CD4-positive, alpha-beta T cell treated with Interleukin-4 for 1 hour (primary cell): ENCODE measurements around the gene IRF9.

Experiments used
- DNase-seq, 2 donors: peaks; one replicate each; pipeline ENCODE4 v3.0.0-alpha.2; 2020 to 2022

IRF9 gene

DNA sequence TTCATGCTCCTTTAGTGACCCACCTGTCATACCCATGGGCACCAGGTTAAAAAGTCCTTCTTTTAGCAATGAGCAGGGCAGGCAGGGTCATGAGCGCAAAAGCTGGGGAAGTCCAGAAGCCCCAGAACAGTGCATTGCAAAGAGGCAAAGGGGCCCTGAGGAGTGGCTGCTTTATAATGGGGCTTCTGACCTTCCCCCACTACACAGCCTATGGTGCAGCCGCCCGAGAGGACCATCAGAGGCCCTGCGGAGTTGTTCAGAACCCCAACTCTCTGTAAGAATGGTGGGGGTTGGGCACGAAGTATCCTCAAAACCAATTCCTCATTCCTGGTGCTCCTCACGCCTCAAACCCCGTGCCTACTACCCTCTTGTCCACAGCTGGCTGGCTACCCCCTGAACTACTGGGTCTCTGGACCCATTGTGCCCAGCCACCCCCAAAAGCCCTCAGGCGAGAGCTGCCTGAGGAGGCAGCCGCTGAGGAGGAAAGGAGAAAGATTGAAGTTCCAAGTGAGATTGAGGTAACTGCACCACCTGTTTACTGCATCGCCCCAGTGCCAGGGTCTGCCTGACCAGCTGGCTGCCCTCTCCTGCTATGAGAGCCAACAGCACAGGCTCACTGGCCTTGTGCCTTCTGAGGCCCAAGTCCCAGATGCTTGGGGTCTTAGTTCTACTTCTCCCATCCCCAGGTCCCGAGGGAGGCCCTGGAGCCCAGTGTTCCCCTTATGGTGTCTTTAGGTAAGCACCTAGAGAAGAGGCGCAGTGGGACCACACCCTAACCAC is 17.5 kb downstream of the IRF9 start:
- DNase-seq, result no peak

DNA sequence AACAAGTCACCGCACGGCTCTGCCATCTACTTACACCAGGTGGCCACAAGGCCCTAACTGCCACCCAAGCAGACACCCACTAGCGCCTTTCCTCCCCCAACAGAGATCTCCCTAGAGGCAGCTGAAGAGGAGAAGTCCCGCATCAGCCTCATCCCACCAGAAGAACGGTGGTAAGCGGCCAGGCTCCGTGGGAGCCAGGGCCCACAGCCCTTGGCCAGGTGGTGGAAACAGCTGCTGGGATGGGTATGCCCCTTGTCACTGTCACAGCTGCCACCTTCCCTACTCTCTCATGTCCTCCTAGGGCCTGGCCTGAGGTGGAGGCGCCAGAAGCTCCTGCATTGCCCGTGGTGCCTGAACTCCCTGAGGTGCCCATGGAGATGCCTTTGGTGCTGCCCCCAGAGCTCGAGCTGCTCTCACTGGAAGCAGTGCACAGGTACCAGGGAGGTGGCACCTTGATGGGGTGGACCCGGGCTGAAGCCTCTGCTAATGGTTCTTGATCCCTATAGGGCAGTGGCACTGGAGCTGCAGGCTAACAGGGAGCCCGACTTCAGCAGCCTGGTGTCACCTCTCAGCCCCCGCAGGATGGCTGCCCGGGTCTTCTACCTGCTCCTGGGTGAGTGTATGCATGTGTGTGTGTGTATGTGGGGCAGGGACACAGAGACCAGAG is 18.4 kb downstream of the IRF9 start:
- DNase-seq, result no peak

DNA sequence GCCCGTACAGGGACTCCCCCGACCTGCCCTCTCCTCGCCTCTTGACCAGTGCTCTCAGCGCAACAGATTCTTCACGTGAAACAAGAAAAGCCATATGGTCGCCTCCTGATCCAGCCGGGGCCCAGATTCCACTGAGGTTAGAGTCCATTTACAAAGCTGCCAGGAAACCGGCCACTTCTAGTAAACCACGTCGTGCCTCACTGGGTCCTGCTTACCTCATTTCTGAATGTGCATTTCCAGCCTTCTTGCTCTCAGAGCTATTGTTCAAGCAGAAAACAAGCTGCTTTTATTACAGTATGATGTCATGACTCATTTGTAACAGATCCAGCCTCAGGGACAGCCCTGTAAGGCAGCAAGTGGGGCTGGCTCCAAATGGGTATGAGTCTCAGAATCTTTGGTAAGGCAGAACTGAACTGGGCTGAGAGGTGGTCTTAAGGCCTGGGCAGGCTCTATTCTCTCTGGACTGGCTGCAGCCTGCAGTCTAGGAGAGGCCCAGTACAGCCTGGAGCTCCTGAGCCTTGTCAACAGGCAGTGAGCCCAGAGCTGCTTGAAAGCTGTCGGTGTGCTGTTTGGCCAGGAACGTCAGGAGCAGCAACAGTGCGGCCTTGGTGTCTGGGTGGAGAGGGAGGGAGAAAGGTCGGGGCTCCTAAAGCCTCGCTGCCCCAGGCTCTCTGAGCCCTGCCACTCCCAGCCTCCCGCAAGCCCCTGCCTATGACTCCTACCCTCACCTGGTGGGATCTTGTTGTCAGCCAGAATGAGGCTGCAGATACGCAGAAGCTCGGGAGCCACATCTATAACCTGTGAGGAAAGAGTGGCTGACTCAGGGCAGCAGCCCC is 19.1 kb downstream of the IRF9 start:
- DNase-seq, result no peak

DNA sequence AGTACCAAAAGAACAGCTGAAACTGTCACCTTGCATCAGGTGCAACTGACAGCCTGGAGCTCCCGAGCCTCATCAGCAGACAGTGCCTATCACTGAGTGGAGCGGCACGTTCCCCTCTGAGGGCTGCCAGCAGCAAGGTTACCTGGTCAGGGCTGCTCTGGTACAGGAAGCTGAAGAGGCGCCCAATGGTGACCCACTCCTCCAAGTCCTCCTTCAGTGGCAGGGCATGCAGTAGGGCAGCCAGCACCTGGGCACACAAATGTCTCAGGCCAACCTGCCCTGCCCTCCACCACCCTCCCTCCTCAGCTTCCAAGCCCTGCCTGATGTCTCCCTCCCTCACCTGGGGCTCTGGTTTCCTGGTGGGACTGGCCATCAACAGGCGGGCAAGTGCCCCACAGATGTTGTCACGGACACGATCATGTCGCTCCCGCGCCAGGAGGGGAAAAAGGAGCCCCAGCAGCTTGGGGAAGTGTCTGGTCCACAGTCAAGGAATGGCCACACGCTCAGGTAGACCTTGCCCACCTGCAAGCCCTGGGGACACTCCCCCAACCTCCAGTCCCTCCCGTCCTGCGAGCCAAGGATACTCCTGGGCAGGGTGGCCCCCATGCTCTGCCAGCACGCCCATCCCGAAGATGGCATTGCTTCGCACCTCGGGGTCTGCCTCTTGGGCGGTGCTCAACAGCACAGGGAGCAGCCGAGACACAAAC is 20.5 kb downstream of the IRF9 start:
- no peak for DNase-seq

DNA sequence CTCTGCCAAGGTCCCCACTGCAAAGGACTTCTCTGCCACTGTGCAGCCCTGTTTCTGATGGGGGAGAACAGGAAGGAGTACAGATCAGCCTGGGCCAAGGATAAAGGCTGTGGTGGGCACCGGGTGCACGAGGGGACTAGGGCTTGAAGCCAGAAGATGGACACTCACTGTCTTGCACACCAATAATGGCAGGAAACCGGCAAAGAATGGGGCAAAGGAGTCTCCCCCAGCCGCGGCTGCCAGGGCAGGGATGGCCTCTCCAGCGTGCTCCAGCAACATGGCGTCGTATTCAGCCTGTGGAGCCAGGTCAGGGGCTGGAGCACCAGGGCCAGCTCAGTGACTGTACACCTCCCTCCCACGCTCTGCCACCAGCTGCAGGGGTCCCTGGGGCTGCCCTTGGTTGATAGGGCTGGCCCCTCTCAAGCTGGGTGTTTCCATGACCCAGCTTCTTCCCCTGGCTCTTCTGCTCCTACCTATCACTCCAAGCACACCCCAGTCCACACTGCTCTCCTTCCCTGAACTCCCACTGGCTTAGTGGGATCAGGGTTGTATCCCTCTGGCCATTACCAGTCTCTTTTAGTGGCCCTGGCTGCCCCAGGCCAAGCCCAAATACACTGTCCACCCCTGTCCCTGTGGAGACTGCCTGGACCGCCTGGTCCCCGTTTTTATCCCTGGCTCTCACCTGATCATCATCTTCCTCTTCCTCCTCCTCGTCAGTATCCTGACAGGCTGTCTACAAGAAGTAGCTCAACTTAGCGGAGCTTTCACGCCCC is 21.2 kb downstream of the IRF9 start:
- no peak for DNase-seq

DNA sequence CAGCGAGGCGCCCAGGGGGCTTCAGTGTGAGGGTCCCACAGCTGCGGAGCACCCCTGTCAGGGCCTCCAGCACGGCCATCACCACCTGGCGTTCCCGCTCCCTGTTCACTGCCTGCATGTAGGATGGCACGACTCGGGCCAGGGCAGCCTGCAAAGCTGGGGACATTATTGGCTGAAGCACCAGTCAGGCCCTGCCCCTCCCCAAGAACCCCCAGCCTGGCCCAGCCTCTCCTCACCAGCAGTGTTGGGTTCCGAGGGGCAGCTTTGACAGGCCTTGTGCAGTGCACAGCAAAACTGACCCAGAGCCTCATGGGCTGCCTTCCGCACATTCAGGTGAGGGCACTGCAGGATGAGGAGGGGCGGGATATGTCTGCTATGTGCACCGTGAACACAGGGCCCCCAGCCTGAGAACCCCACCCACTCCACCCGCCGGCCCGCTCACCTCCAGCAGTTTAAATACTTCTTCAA is 22.0 kb downstream of the IRF9 start:
- DNase-seq, result no peak

DNA sequence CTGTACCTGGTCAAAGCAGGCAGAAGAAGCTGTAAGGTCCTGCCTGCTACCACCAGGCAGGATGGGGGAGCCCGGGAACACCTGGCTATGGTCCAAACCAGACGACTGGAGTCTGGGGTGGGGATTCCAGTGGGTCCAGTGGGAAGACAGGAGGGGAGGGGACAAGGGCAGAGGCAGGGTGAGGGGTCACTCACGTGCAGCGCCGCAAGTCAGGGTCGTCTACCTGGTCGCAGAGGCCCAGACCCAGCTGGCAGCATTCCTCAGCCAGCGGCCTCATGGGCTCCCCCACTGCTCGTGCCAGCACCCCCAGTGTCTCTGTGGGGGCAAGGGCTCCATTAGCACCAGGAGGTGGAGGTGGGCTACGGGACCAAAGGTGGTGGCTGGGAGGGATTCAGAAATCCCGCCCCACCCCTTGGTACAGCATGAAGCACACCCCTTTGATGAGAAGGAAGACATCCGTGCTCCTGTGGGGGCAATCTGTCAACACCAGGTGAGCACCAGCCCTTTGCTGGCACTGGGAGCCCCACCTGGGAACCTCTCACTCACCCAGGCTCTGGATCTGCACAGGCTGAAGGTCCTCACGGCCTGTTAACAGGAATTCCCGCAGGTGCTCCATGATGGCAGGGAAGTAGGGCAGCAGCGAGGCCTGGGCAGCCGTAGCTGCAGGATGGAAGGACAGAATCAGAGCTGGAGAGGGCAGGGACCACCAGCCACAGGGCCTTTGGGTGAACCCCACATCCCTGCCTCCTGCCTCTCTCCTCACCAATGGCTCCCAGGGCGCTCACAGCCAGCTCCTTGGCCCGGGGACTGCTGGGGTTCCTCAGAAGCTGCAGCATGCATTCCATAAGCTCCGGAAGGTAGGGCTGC is 23.3 kb downstream of the IRF9 start:
- no peak for DNase-seq

DNA sequence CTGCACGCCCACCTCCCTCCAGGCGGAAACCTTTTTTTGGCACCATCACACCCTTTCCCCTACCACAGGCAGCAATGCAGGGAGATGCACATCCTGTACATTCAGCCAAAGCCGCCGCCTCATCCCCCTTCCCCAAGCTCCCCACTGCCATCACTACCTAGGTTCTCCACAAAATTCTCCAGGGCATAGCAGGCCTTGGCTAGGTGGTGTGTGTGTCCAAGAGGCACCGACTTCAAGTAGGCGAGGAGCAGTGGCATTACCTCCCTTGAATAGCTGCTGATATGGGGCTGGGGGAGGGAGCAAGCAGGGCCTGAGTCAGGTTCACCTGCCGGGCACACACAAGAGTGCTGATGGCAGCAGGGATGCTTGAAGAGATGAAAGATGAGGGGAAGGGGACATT is 24.0 kb downstream of the IRF9 start:
- DNase-seq, result no peak

DNA sequence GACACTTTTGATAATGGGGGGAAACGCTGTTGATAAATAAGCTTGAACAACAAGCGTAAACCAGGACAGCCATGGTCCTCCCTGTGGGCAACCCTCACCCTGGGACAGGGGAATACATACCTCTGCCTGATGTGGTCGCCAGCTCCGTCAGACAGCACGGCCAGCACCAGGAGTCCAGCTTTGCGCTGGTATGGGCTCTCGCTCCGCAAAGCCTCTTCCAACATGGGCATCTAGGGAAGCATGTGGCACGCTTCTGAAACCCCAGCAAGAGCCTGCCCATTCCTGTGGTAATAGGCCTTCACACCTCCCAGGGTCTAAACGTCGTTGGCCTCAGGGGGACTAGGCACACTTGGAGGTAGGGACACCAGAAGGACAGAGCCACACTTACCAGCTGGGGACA is 24.7 kb downstream of the IRF9 start:
- no peak for DNase-seq

DNA sequence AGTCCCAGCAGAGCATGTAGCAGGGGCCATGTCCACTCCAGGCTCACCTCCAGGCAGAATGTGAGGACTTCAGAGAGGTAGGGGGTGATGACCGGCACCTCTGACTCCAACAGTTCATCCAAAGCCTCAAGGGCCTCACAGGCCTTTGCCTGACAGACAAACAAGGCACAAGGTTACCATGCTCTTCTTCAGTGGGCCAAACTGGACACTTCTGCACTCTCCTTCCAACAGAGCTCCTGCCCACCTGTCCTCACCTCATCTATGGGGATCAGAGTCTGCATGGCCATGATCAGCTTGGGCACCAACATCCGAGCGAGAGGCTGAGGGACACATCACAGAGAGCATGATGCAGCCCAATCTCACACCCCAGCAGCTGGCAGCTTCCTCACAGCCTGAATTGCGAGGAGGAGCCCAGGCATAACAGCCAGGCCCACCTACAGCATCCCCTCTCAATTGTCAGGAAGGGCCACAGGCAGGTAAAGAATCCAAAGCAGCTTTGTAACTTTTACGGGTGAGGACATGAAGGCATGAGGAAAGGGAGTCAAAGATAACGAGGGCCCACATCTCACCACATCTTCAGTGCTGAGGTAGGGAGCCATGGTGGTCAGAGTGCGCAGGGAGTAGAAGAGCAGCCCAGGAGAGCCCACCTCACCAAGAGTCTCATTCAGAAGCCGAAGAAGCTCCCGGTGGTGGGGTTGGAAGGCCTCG is 25.9 kb downstream of the IRF9 start:
- no peak for DNase-seq

DNA sequence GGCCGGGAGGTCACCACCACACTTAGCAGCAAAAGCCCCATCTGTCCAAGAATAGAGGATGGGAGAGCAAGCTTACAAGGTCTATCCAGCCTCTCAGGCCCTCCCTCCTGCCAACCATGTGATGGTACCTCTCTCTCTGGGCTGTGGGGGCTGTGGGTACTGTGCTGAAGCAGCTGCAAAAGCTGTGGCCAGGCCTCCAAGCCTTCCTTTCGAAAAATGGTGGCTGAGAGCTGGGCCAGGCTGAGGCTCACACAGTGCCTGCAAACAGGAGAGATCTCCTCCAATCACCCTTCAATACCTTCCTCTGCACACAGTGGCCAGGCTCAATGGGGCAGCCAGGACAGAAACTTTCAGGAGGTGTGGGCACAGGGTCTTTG is 26.5 kb downstream of the IRF9 start:
- DNase-seq, result no peak

DNA sequence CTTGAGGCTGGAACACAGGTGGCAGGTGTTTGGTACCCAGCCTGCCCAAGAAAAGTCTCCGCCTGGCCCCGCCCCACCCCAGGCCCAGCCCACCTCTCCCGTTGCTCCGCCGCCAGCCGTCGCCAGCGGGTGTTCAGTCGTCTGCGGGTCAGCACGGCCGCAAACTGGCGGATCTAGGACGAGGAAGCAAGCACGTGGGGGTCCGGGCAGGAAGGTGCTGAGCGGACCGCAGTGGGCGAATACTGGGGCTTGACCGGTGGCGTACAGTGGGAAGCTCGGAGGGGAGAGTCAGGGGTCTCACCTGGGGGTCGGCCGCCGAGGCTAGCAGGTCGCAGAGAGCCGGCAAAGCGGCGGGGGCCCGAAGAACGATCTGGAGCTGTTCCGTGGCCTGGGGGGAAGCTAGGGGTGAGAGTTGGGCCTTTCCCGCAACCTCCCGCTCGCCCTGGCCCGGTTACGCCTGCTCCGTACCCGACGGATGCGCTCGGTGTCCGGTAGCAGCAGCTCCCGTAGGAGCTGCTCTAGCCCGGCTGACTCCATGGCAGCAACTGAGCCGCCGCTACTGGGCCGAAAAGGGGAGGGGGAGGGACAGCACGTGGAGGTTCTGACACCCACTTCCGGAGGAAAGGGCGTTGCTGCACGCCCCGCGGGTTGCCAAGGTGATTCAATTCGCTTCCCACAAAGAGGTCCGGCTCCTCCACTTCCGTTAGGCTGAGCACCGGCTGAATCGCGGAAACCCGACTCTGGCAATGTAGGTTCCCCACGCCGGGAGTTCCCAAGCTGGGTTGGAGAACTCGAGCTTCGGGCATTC is 27.4 kb downstream of the IRF9 start, which contains the start of gene IPO4:
Gene IPO4 (minus strand): TSS at position 566 of the 808 bp plus-strand sequence. CDS start 29 bp downstream, at position 537.
- peak; percentile 97 for DNase-seq

DNA sequence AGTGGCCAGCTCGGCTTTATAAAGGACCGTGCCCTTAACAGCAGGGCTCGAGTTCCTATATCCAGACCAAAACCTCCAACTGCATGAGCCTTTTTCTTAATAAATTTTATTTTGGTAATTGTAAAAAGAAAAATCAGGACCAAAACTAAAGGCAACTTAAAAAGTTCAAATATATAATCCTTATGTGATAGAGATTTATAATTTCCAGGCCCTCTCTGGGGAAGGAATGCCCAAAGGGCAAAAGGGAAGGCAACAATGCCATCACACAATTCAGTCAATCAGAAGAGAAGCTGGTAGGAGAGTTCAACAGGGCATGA is 28.0 kb downstream of the IRF9 start:
- DNase-seq, result no peak

DNA sequence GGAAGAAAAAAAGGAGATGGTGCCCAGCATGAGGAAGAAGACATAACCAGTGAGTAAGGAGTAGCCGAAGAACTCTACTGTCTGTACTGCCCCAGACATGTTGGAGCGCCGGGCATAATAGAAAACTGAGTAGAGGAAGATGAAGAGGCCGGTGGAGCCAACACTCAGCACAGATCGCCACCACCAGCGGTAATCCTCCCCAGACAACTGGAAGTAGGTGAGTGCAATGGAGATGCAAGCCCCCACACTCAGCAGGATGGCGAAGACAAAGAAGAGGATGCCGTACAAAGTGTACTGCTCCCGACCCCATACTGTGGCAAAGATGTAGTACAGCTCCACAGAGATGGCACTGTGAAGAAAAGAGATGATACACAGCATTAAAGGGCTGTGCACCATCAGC is 28.4 kb downstream of the IRF9 start:
- DNase-seq, result no peak

DNA sequence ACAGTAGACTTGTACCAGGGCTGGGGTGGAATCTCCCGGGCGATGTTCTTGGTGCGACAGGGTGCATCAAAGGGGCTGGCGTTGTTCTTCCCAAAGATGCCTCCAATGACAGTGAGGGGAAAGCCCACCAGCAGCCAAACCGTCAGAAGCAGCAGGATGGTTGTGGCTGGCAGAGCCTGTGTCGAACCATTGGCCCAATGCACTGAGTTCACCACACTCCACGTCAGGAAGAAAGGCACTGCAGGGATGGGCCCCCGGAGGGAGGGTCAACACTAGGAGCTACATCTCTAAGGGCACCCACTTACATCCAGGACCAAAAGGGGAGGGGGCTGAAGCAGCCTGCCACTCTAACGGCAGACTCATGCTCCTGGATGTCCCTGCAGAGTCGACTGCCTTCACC is 29.4 kb downstream of the IRF9 start:
- DNase-seq, result no peak

DNA sequence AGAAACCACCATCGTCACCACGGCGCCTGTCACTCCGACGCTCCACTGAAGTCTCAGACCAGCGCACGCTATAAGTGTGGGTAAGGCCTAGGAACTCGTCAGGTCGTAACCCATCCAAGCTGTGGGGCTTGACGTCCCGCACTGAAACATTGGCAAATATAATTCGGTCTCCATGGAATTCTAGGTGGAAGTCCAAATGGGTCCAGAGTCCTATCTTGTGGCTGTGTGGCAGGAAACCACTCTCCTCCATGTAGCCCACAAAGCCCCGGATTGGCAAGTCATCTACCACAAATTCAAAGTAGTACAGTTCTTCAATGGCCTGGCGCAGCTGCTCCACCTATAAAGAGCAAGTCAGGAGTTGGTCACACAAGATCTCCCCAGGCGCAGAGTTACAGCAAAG is 31.9 kb downstream of the IRF9 start:
- no peak for DNase-seq

DNA sequence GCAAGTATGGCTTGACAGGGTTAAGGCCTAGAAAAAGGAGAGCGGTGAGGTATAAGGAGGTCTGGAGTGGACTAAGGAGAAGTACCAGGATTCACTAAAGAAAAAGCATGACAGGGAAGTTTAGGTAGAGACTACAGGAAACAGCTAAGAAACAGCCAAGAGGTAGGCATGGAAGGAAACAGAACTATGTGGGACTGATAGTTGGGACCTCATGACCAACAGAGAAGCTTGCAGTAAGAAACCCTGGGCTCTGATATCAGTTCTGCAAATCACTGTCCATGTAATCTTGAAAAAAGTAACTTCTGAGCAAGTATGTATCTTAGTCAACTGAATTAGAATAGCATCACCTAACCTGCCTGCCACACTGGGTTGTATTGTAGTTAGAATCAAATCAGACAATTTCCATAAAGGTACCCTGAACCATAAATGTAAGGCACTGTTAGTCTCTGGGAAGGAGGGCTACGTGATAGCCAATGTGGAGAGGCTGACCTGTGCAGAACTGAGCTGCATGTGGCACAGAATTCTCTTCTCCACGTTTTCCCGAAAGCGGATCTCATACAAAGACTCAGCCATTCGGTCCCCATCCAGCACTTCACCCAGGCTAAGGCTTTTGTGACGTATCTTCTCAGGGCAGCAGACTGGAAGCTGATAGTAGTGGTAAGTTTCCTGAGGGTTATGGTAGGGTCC is 33.3 kb downstream of the IRF9 start:
- no peak for DNase-seq

DNA sequence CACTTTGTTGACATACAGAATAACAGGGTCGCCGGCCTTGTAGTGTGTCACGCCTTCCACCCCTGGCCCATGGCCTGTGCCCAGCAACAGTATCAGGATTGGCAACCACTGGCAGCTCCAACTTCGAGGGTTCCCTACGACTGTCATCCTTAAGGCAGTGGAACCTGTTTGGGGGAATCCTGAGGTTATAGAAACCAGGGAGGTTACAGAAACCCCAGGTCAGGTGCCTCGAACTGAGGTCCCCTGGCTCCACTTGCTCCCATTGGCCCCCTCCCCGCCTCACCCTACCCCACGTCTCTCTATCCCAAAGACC is 33.8 kb downstream of the IRF9 start:
- DNase-seq, result no peak
